ENCODE data around the gene ZNF728. TPM values are rescaled to one million over a fixed set of nuclear protein-coding genes. Genes with fewer than 3 reads are reported as not detected.

The ZNF728 gene
- total RNA-seq, 2 donors from 2014 or later: 0.45 TPM; not detected in 1

Other genes starting within 250 kb of the ZNF728 start
- gene ZNF99, start 219.0 kb downstream of the ZNF728 start, total RNA-seq: not detected
- not detected for gene ZNF723, start 170.9 kb downstream of the ZNF728 start, total RNA-seq
- 1 to 10 TPM in 1 of 2 donors, under 1 TPM in 1; 0.85 to 1.6 TPM for gene ZNF730, start 113.8 kb upstream of the ZNF728 start, total RNA-seq
- 1 to 10 TPM; 3.5 to 6.7 TPM for gene ZNF724, start 247.2 kb upstream of the ZNF728 start, total RNA-seq

Data from colonic mucosa (tissue), 2 donors.